DOHH2 (cell line): ENCODE results near the gene RNU1-1.
"Not testable (repeated sequence)": the region's sequence is repeated elsewhere in the genome, so short reads cannot be mapped to it uniquely, and the experiment has no call there.

Source experiments
- CTCF ChIP-seq: fragments of 200-600 bp; sonication (generic); IDR thresholded peaks from one replicate; pipeline ENCODE4 v1.5.1; 2014; ENCODE audit warnings: antibody characterized with exemption, mild to moderate bottlenecking, low read depth, low read length; ENCODE audit not compliant: poor library complexity, severe bottlenecking
- EZH2phosphoT487 ChIP-seq: fragments of 200-600 bp; sonication (generic); IDR thresholded peaks from 2 replicates; pipeline ENCODE4 v1.6.1; 2017; ENCODE audit warnings: borderline replicate concordance, mild to moderate bottlenecking, antibody characterized with exemption, low read length, moderate library complexity, mixed read lengths

DNA sequence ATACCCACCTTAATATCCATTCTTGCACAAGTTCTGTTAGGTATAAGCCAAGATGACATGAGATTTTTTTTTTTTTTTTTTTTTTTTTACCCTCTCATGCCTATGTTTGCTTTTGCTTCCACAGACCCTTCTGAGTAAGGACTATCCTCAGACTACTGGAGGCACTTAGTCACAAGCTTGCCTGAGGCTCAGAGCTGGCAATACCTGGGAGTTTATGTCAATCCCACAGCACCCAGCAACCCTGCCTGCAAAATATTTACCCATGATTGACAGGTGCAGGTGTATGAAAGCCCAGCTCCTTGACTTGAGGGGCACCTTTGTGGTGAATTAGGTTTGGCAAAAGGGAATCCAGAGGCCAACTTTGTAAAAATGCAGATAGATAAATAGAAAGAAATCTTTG is 11.7 kb upstream of the RNU1-1 start:
- TF ChIP-seq CTCF, EZH2phosphoT487: not testable (repeated sequence)
